ENCODE measurements around the gene NPRL2. TPM values are rescaled to one million over a fixed set of nuclear protein-coding genes. Genes with fewer than 3 reads are reported as not detected.
A peak's percentile ranks its signal among the peaks of the same experiment; 100 is the strongest.

NPRL2 gene
- total and polyA plus RNA-seq, 2 experiments from 2014 or later: 22.3 to 27.7 TPM

DNA sequence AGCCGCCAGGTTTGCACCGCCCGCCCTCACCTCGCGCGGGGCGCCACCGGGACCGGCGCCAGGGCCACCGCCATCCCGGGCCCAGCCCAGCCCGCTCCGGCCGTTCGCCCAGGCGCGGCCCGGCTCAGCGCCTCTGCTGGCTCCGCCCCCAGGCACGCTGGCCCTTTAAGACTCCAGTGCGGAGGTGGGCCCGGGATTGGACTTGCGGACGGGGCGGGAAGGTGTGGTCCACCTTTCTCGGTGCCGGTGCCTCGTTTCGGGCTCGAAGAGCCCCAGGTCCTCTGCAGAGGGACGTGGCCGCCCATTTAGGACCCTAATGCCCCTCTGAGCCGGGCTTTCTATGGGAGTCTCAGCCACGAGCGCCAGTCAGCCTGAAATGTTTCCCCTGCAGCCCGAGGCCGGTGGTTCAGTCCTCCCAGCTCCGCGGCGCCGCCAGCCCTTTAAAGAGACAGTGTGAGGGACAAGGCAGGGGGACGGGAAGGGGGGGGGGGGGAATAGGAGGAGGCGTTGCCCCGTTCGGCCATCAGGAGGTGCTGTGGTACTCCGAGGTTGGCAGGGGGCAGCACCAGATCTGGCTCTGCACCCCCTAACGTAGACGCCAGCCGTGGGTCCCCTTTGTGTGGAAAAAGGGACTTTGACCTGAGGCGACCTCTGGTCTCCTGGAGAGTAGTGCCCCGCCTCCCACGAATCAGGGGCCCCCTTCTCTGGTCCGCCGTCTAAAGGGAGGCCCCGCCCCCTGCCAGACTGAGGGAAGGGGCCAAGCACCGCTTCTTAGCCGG lies 29.1 kb downstream of the NPRL2 start:
- Histone ChIP-seq H3F3A (replicated peaks; ENCODE audit: low read depth) (peaks cover 17% of the 10 kb centered on the region; the same call in 1 of the 2 replicates), H3K9me2 (ENCODE audit: insufficient read depth) (no peaks in the 10 kb centered on the region), H3K79me2 (replicated peaks; ENCODE audit: insufficient read depth) (peaks cover 26% of the 10 kb centered on the region), H3K27me3 (ENCODE audit: insufficient read depth) (no peaks in the 10 kb centered on the region), H3K4me2 (peak overlapping the region; percentile 99), H3K36me3 (ENCODE audit: insufficient read depth) (peaks cover 8% of the 10 kb centered on the region), H2AFZ (peak overlapping the region; percentile 93), H3K4me3 (peak overlapping the region; percentile 97), H3K4me1 (ENCODE audit: insufficient read depth) (peaks cover 15% of the 10 kb centered on the region), H3K27ac (ENCODE audit: low read depth) (peak overlapping the region; percentile 100), H4K20me1 (replicated peaks; ENCODE audit: insufficient read depth) (peaks cover 5% of the 10 kb centered on the region; the same call in 1 of the 2 replicates)
- H3K27ac Mint-ChIP-seq: peak overlapping the region; percentile 99
- peaks cover 11% of the 10 kb centered on the region for H3K27me3 Mint-ChIP-seq (ENCODE audit: insufficient read depth, low read depth, poor library complexity)
- DNase-seq (ENCODE audit: low spot score) (peak; percentile 96), ATAC-seq (peak; percentile 72)
- H3K36me3 Mint-ChIP-seq (ENCODE audit: low read depth): peaks cover 50% of the 10 kb centered on the region
- peaks cover 43% of the 10 kb centered on the region for H3K4me1 Mint-ChIP-seq
- peak overlapping the region; percentile 86 for H3K4me3 Mint-ChIP-seq
- no peaks in the 10 kb centered on the region for H3K9me3 Mint-ChIP-seq
- TF ChIP-seq ZNF331 (CRISPR knock-in tag; IDR thresholded peaks at IDR 0.05; ENCODE audit: low read depth) (no peak), EZH2phosphoT487 (IDR thresholded peaks at IDR 0.05; ENCODE audit: unreplicated experiment) (no peak), CREB1 (CRISPR knock-in tag; IDR thresholded peaks at IDR 0.05; ENCODE audit: low read depth) (no peak), CTCF (conservative IDR thresholded peaks at IDR 0.05; ENCODE audit: low read depth in 2 of 2) (peak; percentile 60 to 70), POLR2AphosphoS5 (IDR thresholded peaks at IDR 0.05; ENCODE audit: low read depth) (peak; percentile 72)

GRCh38 chr3:50320853-50321335 lies 29.7 kb downstream of the NPRL2 start:
- Histone ChIP-seq H3K36me3 (ENCODE audit: insufficient read depth) (peaks cover 8% of the 10 kb centered on the region), H3K4me2 (peak overlapping the region; percentile 99), H3K79me2 (replicated peaks; ENCODE audit: insufficient read depth) (peaks cover 26% of the 10 kb centered on the region), H3F3A (replicated peaks; ENCODE audit: low read depth) (peaks cover 20% of the 10 kb centered on the region; the same call in 1 of the 2 replicates), H3K4me3 (peak overlapping the region; percentile 97), H3K9me2 (ENCODE audit: insufficient read depth) (no peaks in the 10 kb centered on the region), H3K27ac (ENCODE audit: low read depth) (peak overlapping the region; percentile 100), H3K27me3 (ENCODE audit: insufficient read depth) (no peaks in the 10 kb centered on the region), H4K20me1 (replicated peaks; ENCODE audit: insufficient read depth) (peaks cover 5% of the 10 kb centered on the region; the same call in 1 of the 2 replicates), H2AFZ (no peak overlapping the region), H3K4me1 (ENCODE audit: insufficient read depth) (peaks cover 15% of the 10 kb centered on the region)
- peak overlapping the region; percentile 86 for H3K4me3 Mint-ChIP-seq
- peak overlapping the region; percentile 82; the same call in 1 of the 2 replicates for H3K27ac Mint-ChIP-seq
- TF ChIP-seq JUNB (IDR thresholded peaks at IDR 0.05; ENCODE audit: unreplicated experiment) (no peak), CTCF (conservative IDR thresholded peaks at IDR 0.05; ENCODE audit: low read depth in 2 of 2) (no peak), ZNF114 (CRISPR knock-in tag; IDR thresholded peaks at IDR 0.05) (no peak), CREB1 (CRISPR knock-in tag; IDR thresholded peaks at IDR 0.05; ENCODE audit: low read depth) (no peak)
- ATAC-seq: peak; percentile 41
- no peaks in the 10 kb centered on the region for H3K9me3 Mint-ChIP-seq
- peaks cover 43% of the 10 kb centered on the region for H3K4me1 Mint-ChIP-seq
- DNase-seq (ENCODE audit: low spot score): peak; percentile 91
- H3K36me3 Mint-ChIP-seq (ENCODE audit: low read depth): peaks cover 51% of the 10 kb centered on the region
- H3K27me3 Mint-ChIP-seq (ENCODE audit: insufficient read depth, low read depth, poor library complexity): peaks cover 11% of the 10 kb centered on the region
